HepG2 (cell line): ENCODE data around the gene NPFFR1. TPM values are rescaled to one million over a fixed set of nuclear protein-coding genes. Genes with fewer than 3 reads are reported as not detected.

Experiments
- ATAC-seq: fragments of 200-7000 bp; cut with Tn5 transposase; 3 replicates; pipeline ENCODE4 v1.9.1; 2020; ENCODE audit warnings: mild to moderate bottlenecking, moderate library complexity
- BruUV-seq: library from RNA; stranded (reverse); fragments of 400-500 nt; replicated peaks from 2 replicates; lab custom pipeline; 2021; lab: Mats Ljungman, UMichigan
- CTCF ChIA-PET: fragments of 300-600 bp; formaldehyde crosslinking; extraction: SDS; loops from one replicate; lab custom pipeline; 2021; ENCODE audit warnings: low total read pairs, inconsistent platforms, low intra/inter-chr PET ratio; lab: Yijun Ruan, JAX
- POLR2A ChIA-PET: fragments of 350-600 bp; sonication (Branson Sonifier 250); formaldehyde crosslinking; loops from one replicate; lab custom pipeline; 2020; ENCODE audit warnings: antibody characterized with exemption, inconsistent platforms; lab: Yijun Ruan, JAX
- DNase-seq: peaks from one replicate; pipeline ENCODE4 v3.0.0-alpha.2; 2015; ENCODE audit warnings: low spot score
- FAIRE-seq: peaks from 3 replicates; lab custom pipeline; 2011; peaks lifted over from hg19 to GRCh38; lab: Jason Lieb, UNC
- H2AFZ ChIP-seq: one replicate; pipeline ENCODE4 v1.6.1; 2011; ENCODE audit warnings: low read length, inconsistent platforms
- H3K27ac ChIP-seq: fragments of 300-600 bp; 3 replicates; pipeline ENCODE4 v1.8.0; 2011; ENCODE audit warnings: mixed run types, mild to moderate bottlenecking, mixed read lengths, low read length, inconsistent platforms; ENCODE audit not compliant: insufficient read depth; ENCODE audit errors: extremely low read length
- H3K27me3 ChIP-seq, 2 experiments: fragments of 200-600 bp in 1 of 2; 2 replicates in 1 of 2; 3 replicates in 1 of 2; pipeline versions ENCODE4 v1.6.0 to v1.8.0; 2011; ENCODE audit warnings: low read length in 2 of 2, mild to moderate bottlenecking in 2 of 2, moderate library complexity in 2 of 2, inconsistent platforms in 1 of 2; ENCODE audit not compliant: insufficient read depth in 2 of 2, control insufficient read depth in 1 of 2
- H3K36me3 ChIP-seq, 2 experiments: fragments of 200-600 bp in 1 of 2; replicated peaks in 1 of 2; 2 replicates in 1 of 2; 3 replicates in 1 of 2; pipeline versions ENCODE4 v1.5.1 to v1.8.0; 2011; ENCODE audit warnings: low read length in 2 of 2, inconsistent platforms in 1 of 2; ENCODE audit not compliant: insufficient read depth in 2 of 2, control insufficient read depth in 1 of 2
- H3K4me1 ChIP-seq: 2 replicates; pipeline ENCODE4 v1.5.1; 2012; ENCODE audit warnings: low read length, inconsistent platforms; ENCODE audit not compliant: insufficient read depth
- H3K4me2 ChIP-seq: 2 replicates; pipeline ENCODE4 v1.6.0; 2011; ENCODE audit warnings: low read depth, low read length, inconsistent platforms
- H3K4me3 ChIP-seq, 3 experiments: fragments of 200-600 bp in 1 of 3; sonication (generic), shearing (Covaris generic) in 1 of 3; replicated peaks in 1 of 3; 2 replicates each; pipeline ENCODE4 v1.5.1; 2011 to 2016; ENCODE audit warnings: low read length in 3 of 3, inconsistent platforms in 2 of 3, low read depth in 2 of 3, mild to moderate bottlenecking in 2 of 3, control low read depth in 1 of 3, mixed read lengths in 1 of 3; ENCODE audit not compliant: insufficient read depth in 1 of 3
- H3K79me2 ChIP-seq: one replicate; pipeline ENCODE4 v1.6.1; 2011; ENCODE audit warnings: low read length, inconsistent platforms; ENCODE audit not compliant: insufficient read depth
- H3K9ac ChIP-seq: 2 replicates; pipeline ENCODE4 v1.6.0; 2011; ENCODE audit warnings: mild to moderate bottlenecking, low read depth, low read length, inconsistent platforms; ENCODE audit not compliant: insufficient read depth
- H3K9me3 ChIP-seq: 2 replicates; pipeline ENCODE4 v1.5.1; 2012; ENCODE audit warnings: mild to moderate bottlenecking, low read length
- H4K20me1 ChIP-seq: 2 replicates; pipeline ENCODE4 v1.6.0; 2011; ENCODE audit warnings: inconsistent platforms, mild to moderate bottlenecking, low read length, moderate library complexity; ENCODE audit not compliant: insufficient read depth
- IRF9 ChIP-seq: sonication (generic); formaldehyde crosslinking; IDR thresholded peaks from 2 replicates; pipeline ENCODE4 v1.8.0; 2022; ENCODE audit warnings: missing genetic modification reagents, mild to moderate bottlenecking, borderline replicate concordance
- RCOR2 ChIP-seq: IDR thresholded peaks from 2 replicates; pipeline ENCODE4 v1.6.1; 2016; ENCODE audit warnings: missing biosample characterization, missing genetic modification reagents
- SNAPC4 ChIP-seq: sonication (generic); formaldehyde crosslinking; IDR thresholded peaks from 2 replicates; pipeline ENCODE4 v1.4.0; 2020; ENCODE audit warnings: mild to moderate bottlenecking, missing genetic modification reagents
- SRY ChIP-seq: sonication (generic); formaldehyde crosslinking; IDR thresholded peaks from 2 replicates; pipeline ENCODE4 v1.8.0; 2022; ENCODE audit warnings: mild to moderate bottlenecking, missing genetic modification reagents
- THAP9 ChIP-seq: sonication (generic); formaldehyde crosslinking; IDR thresholded peaks from 2 replicates; pipeline ENCODE4; 2020; ENCODE audit warnings: missing genetic modification reagents, mild to moderate bottlenecking, borderline replicate concordance
- ZFP91 ChIP-seq: sonication (generic); formaldehyde crosslinking; IDR thresholded peaks from 2 replicates; pipeline ENCODE4 v1.9.0; 2022; ENCODE audit warnings: missing genetic modification reagents, mild to moderate bottlenecking, borderline replicate concordance
- ZFY ChIP-seq: sonication (generic); formaldehyde crosslinking; IDR thresholded peaks from 2 replicates; pipeline ENCODE4 v1.4.0; 2020; ENCODE audit warnings: missing genetic modification reagents
- ZNF30 ChIP-seq: sonication (generic); formaldehyde crosslinking; IDR thresholded peaks from 2 replicates; pipeline ENCODE4 v1.5.0; 2020; ENCODE audit warnings: mild to moderate bottlenecking, missing genetic modification reagents
- ZNF788 ChIP-seq: sonication (generic); formaldehyde crosslinking; IDR thresholded peaks from 2 replicates; pipeline ENCODE4 v1.5.0; 2020; ENCODE audit warnings: mild to moderate bottlenecking, missing genetic modification reagents, borderline replicate concordance
- ZNF878 ChIP-seq: sonication (generic); formaldehyde crosslinking; IDR thresholded peaks from 2 replicates; pipeline ENCODE4 v1.8.1; 2023; ENCODE audit warnings: mild to moderate bottlenecking, missing genetic modification reagents, moderate library complexity
- WGBS: methylation state at CpG from one replicate; pipeline ENCODE4 v1.1.6; 2017; ENCODE audit warnings: low lambda C conversion rate; 5-methylcytosine and 5-hydroxymethylcytosine counted together
- in situ Hi-C: cut with HindIII; loops from 2 replicates; pipeline ENCODE4 v1.10.0; 2017; ENCODE audit warnings: low pct_unique_long_range_greater_than_20kb; ENCODE audit not compliant: extremely low pct_ligation_motif_present
- intact Hi-C: fragments of 100-400 bp; cut with micrococcal nuclease; formaldehyde crosslinking; loops from one replicate; pipeline ENCODE4 v1.10.0; 2022; ENCODE audit not compliant: unreplicated experiment
- polyA plus RNA-seq, 8 experiments: library from polyadenylated mRNA; depleted of rRNA in 3 of 8; stranded (reverse) in 7 of 8; unstranded in 1 of 8; fragments of >200 nt; fragmentation: Illumina TruSeq in 4 of 8; extraction: Trizol in 4 of 8; gene quantifications; 2 replicates each; pipeline versions ENCODE4 v1.2.1 to v1.2.3, GENCODE V29; 2011 to 2016; ENCODE audit warnings: low read depth in 4 of 8, missing spikeins in 1 of 8, mixed read lengths in 1 of 8; ENCODE audit not compliant: insufficient read depth in 1 of 8
- total RNA-seq, 5 experiments: library from RNA; depleted of rRNA; stranded (reverse); fragments of >200 nt; fragmentation: Illumina TruSeq; extraction: Trizol; gene quantifications; 2 replicates each; pipeline ENCODE4 v1.2.3, GENCODE V29; 2016; ENCODE audit warnings: low read depth in 1 of 5

Gene NPFFR1
- total and polyA plus RNA-seq, 2 of the 13 experiments (the other 11 are each of a cell fraction or from before 2014, with no cell fraction given) = under 0.01 TPM; not detected in 1

- peaks cover 62% of the 10 kb centered on the region for H3K4me1 ChIP-seq
- ChIA-PET CTCF (interaction anchor here (1.6 to 2.3 kb wide), 2 partner anchors 25 to 40 kb away, joined by 6 to 20 read pairs; no protein-coding TSS in a partner anchor), POLR2A (interaction anchor here (0.6 to 3.3 kb wide), 26 partner anchors 8 to 233 kb away, joined by 3 to 32 read pairs (median 4); partner anchors contain the start of genes EIF4EBP2, PPA1, SAR1A and TYSND1)
- H2AFZ ChIP-seq = no peak overlapping the region
- H3K9me3 ChIP-seq = no peaks in the 10 kb centered on the region
- intact Hi-C loops (loop anchor here (1.0 kb wide), 1 partner anchor 40 kb away; no protein-coding TSS in a partner anchor), in situ Hi-C loops (no loop called here)
- ATAC-seq = peak; percentile 90
- peak; percentile 92 for FAIRE-seq
- peak overlapping the region; percentile 84 for H3K9ac ChIP-seq
- peaks cover 9 to 14% of the 10 kb centered on the region in 2 experiments for H3K36me3 ChIP-seq
- H3K4me2 ChIP-seq = peak overlapping the region; percentile 99
- DNase-seq = peak; percentile 79
- peak overlapping the region; percentile 70 to 92 (median 71) for H3K4me3 ChIP-seq
- TSS peak; percentile 73 for BruUV-seq
- H3K79me2 ChIP-seq = peaks cover 33% of the 10 kb centered on the region
- H3K27ac ChIP-seq = peak overlapping the region; percentile 77
- H4K20me1 ChIP-seq = no peaks in the 10 kb centered on the region
- H3K27me3 ChIP-seq = no peaks in the 10 kb centered on the region; a peak in 1 of 5 replicates
- WGBS = 0% methylated on average over 1 of the region's 18 CpGs
- TF ChIP-seq THAP9 (CRISPR knock-in tag) = peak; percentile 98
- peak; percentile 69; the same call in 1 of the 2 replicates for TF ChIP-seq IRF9 (CRISPR knock-in tag)
- peak; percentile 66; the same call in 1 of the 2 replicates for TF ChIP-seq RCOR2 (CRISPR knock-in tag)
- peak; percentile 59; the same call in 1 of the 2 replicates for TF ChIP-seq ZNF788 (CRISPR knock-in tag)
- peak; percentile 97 for TF ChIP-seq ZFP91 (CRISPR knock-in tag)
- TF ChIP-seq SNAPC4 = 0 out of 2 replicates have a peak, but pooled peaks have one; percentile 41
- TF ChIP-seq ZFY (CRISPR knock-in tag) = peak; percentile 94
- TF ChIP-seq ZNF30 (CRISPR knock-in tag) = peak; percentile 89; the same call in 1 of the 2 replicates
- 0 out of 2 replicates have a peak, but pooled peaks have one; percentile 57 for TF ChIP-seq ZNF878 (CRISPR knock-in tag)
- TF ChIP-seq SRY (CRISPR knock-in tag) = peak; percentile 59; the same call in 1 of the 2 replicates
Measured at GRCh38 chr10:70323697-70324338, 40.0 kb upstream of the NPFFR1 start.
